Muscle of arm (tissue), 12 donors: ENCODE results near the gene LCP1. TPM values are rescaled to one million over a fixed set of nuclear protein-coding genes. Genes with fewer than 3 reads are reported as not detected.

Experiments
- DNase-seq: peaks from one replicate; pipeline ENCODE4 v3.0.0-alpha.2; 2013
- polyA plus RNA-seq, 12 donors: library from polyadenylated mRNA; unstranded; fragments of 120-200 nt; gene quantifications; one replicate each; pipeline ENCODE4 v1.2.1, GENCODE V29; 2013; ENCODE audit not compliant: insufficient read length in 12 of 12

The LCP1 gene
- polyA plus RNA-seq, 12 donors: 8.2 to 57.8 (median 10.9) TPM; not detected in 1

GRCh38 chr13:46129955-46130618, 51.9 kb downstream of the LCP1 start:
- no peak for DNase-seq

- DNase-seq: no peak
These were observed 52.9 kb downstream of the LCP1 start for GRCh38 chr13:46129124-46129523.

GRCh38 chr13:46127358-46128023, 54.5 kb downstream of the LCP1 start:
- DNase-seq: no peak

- peak; percentile 36 for DNase-seq
These were observed 55.2 kb downstream of the LCP1 start for GRCh38 chr13:46126552-46127357.

- no peak for DNase-seq
These were observed 55.9 kb downstream of the LCP1 start for GRCh38 chr13:46126056-46126455.

GRCh38 chr13:46124967-46125933, 56.7 kb downstream of the LCP1 start:
- DNase-seq: no peak

- no peak for DNase-seq
These were observed 57.4 kb downstream of the LCP1 start for GRCh38 chr13:46124531-46124966.

GRCh38 chr13:46122304-46122703, 59.7 kb downstream of the LCP1 start:
- no peak for DNase-seq

GRCh38 chr13:46121597-46122163, 60.3 kb downstream of the LCP1 start:
- no peak for DNase-seq

- no peak for DNase-seq
These were observed 60.9 kb downstream of the LCP1 start for GRCh38 chr13:46121033-46121432.

GRCh38 chr13:46119883-46120614, 61.9 kb downstream of the LCP1 start:
- DNase-seq: no peak

- no peak for DNase-seq
These were observed 65.1 kb downstream of the LCP1 start for GRCh38 chr13:46116653-46117502.

GRCh38 chr13:46114613-46115012, 67.4 kb downstream of the LCP1 start:
- DNase-seq: no peak

- no peak for DNase-seq
These were observed 68.4 kb downstream of the LCP1 start for GRCh38 chr13:46113596-46113995.

GRCh38 chr13:46111151-46111550, 70.8 kb downstream of the LCP1 start:
- DNase-seq: no peak

GRCh38 chr13:46109451-46109850, 72.5 kb downstream of the LCP1 start:
- no peak for DNase-seq

GRCh38 chr13:46106839-46107371, 75.1 kb downstream of the LCP1 start:
- no peak for DNase-seq

- no peak for DNase-seq
These were observed 77.1 kb downstream of the LCP1 start, which contains the start of gene CPB2 for GRCh38 chr13:46104868-46105267. Gene CPB2, minus strand, starts transcription at chr13:46105033. Its CDS starts 24 bp downstream, at chr13:46105009.

GRCh38 chr13:46103037-46103436, 78.9 kb downstream of the LCP1 start:
- DNase-seq: no peak
